Motor neuron (in vitro differentiated cells): ENCODE results near the gene CEP162. TPM values are rescaled to one million over a fixed set of nuclear protein-coding genes. Genes with fewer than 3 reads are reported as not detected.
A peak's percentile ranks its signal among the peaks of the same experiment; 100 is the strongest.
"Not testable (repeated sequence)": the region's sequence is repeated elsewhere in the genome, so short reads cannot be mapped to it uniquely, and the experiment has no call there.

Source experiments
- ATAC-seq, 8 experiments: fragments of 200-7000 bp; cut with Tn5 transposase; replicated peaks in 6 of 8; 2 replicates each; pipeline ENCODE4 v1.8.0; 2021; ENCODE audit warnings: mild to moderate bottlenecking in 8 of 8, moderate library complexity in 8 of 8
- H3K27ac ChIP-seq, 2 donors: fragments of 250-450 bp; sonication (Bioruptor Pico); 2 replicates each; pipeline ENCODE4 v1.9.0; 2021; ENCODE audit warnings: antibody characterized with exemption in 2 of 2, mild to moderate bottlenecking in 2 of 2, moderate library complexity in 1 of 2
- H3K4me1 ChIP-seq, 2 donors: fragments of 250-450 bp; sonication (Bioruptor Pico); replicated peaks in 1 of 2; 2 replicates each; pipeline ENCODE4 v1.6.1; 2021; ENCODE audit warnings: antibody characterized with exemption in 2 of 2, mild to moderate bottlenecking in 2 of 2, moderate library complexity in 1 of 2
- H3K4me3 ChIP-seq, 5 donors: fragments of 250-450 bp; sonication (Bioruptor Pico); 2 replicates each; pipeline ENCODE4 v1.9.0; 2021; ENCODE audit warnings: antibody characterized with exemption in 5 of 5, mild to moderate bottlenecking in 5 of 5, moderate library complexity in 4 of 5
- whole genome bisulfite sequencing, 10 experiments: fragments of 450-650 bp; shearing (Covaris generic); methylation state at CpG; one replicate each; pipeline ENCODE4 v1.0.0; 2022; 5-methylcytosine and 5-hydroxymethylcytosine counted together
- in situ Hi-C, 9 experiments: fragments of 400-800 bp; cut with MboI; loops; one replicate each; pipeline ENCODE4 v1.15.0; 2021; ENCODE audit warnings: low sequenced_read_pairs in 9 of 9, low pct_unique_long_range_greater_than_20kb in 2 of 9; ENCODE audit not compliant: unreplicated experiment in 9 of 9
- total RNA-seq, 8 experiments: library from RNA; unstranded; fragments of 300-600 nt; gene quantifications; 2 replicates each; pipeline versions ENCODE4 v1.2.3 to v1.2.4, GENCODE V29; 2022

Gene CEP162
- total RNA-seq, 8 experiments from 2014 or later = 3.9 to 15.9 (median 7.5) TPM

DNA sequence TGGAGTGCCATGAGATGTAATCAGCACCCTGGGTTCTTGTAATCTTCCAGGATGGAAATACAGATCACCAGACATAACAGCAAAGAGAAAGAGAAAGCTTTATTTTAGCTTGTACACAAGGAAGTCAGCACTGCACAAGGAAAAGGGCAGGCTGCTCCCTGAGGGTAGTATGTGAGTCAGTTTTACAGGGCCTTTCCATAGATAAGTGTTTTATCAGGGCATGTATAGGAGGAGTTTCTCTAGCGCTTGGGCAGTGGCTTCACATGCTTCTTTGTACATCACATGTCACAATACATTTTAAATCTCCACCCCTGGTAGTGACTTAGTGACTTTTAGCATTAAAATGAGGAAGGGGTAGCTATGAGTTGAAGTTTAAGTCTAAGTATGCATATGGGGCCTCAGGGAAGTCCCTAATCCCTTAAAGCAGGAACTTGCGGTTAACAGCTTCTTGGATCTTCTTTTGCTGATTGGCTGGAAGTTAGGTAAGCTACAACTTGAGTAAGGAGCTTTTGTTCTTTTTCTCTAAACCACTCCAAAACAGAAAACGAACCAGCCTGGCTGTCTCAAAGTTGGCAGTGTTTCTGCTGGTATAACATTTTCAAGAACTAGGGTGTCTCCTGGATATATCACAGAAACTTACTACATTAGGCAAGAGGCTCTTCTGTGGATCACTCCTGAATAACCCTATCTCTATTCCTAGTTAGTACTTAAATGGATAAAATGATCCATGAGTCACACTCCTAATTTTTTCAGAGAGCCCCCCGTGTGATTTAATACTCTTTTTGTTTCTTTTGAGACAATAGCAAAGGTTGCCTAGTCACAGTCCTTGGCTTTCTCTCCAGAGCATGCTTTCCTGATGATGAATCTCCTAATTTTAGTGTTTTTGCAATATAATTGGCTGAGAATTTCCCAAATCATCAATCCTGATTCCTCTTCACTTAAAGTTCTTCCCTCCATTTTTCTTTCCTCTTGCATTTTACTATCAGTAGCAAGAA is 133.7 kb downstream of the CEP162 start:
- WGBS, 10 experiments = 0 to 71% (median 54%) methylated on average over 1 to 4 of the region's 4 CpGs
- ATAC-seq = peak in 1 of 8 experiments; percentile 27
- Histone ChIP-seq H3K4me1 (no peaks in the 10 kb centered on the region), H3K27ac (no peak overlapping the region), H3K4me3 (no peak overlapping the region)
- in situ Hi-C loops = no loop called here

DNA sequence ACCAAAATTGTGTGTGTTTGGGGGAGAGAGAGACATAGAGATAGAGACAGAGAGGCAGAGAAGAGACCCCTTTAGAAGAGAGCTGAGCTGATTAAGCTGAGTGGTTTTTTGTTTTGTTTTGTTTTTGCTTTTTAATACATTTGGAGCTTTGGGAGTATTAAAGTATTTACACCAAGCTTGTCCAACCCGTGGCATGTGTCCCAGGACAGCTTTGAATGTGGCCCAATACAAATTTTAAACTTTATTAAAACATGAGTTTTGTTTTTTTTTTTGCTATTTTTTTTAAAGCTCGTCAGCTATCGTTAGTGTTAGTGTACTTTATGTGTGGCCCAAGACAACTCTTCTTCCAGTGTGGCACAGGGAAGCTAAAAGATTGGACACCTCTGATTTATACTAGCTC is 137.9 kb downstream of the CEP162 start:
- 0 to 100% (median 65%) methylated on average over 1 to 3 of the region's 3 CpGs for WGBS, 10 experiments
- no peak for ATAC-seq
- Histone ChIP-seq H3K4me3 (no peak overlapping the region), H3K27ac (no peak overlapping the region), H3K4me1 (no peaks in the 10 kb centered on the region)
- in situ Hi-C loops = no loop called here

DNA sequence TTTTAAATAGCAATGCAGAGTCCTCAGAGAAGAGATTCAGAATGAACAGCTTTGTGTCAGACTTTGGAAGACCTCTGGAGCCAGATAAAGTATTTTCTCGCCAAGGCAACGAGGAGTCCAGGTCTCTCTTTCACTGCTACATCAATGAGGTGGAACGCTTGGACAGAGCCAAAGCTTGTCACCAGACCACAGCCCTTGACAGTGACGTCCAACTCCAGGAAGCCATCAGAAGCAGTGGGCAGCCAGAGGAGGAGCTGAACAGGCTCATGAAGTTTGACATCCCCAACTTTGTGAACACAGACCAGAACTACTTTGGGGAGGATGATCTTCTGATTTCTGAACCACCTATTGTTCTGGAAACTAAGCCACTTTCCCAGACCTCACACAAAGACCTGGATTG is 138.4 kb downstream of the CEP162 start:
- in situ Hi-C loops = no loop called here
- H3K27ac ChIP-seq = no peak overlapping the region
- ATAC-seq = no peak
- H3K4me3 ChIP-seq = no peak overlapping the region
- no peaks in the 10 kb centered on the region for H3K4me1 ChIP-seq
- WGBS, 10 experiments = 43 to 100% (median 92%) methylated on average over 1 to 4 of the region's 4 CpGs; no CpG with 5 or more reads in 3 of the 10 experiments

DNA sequence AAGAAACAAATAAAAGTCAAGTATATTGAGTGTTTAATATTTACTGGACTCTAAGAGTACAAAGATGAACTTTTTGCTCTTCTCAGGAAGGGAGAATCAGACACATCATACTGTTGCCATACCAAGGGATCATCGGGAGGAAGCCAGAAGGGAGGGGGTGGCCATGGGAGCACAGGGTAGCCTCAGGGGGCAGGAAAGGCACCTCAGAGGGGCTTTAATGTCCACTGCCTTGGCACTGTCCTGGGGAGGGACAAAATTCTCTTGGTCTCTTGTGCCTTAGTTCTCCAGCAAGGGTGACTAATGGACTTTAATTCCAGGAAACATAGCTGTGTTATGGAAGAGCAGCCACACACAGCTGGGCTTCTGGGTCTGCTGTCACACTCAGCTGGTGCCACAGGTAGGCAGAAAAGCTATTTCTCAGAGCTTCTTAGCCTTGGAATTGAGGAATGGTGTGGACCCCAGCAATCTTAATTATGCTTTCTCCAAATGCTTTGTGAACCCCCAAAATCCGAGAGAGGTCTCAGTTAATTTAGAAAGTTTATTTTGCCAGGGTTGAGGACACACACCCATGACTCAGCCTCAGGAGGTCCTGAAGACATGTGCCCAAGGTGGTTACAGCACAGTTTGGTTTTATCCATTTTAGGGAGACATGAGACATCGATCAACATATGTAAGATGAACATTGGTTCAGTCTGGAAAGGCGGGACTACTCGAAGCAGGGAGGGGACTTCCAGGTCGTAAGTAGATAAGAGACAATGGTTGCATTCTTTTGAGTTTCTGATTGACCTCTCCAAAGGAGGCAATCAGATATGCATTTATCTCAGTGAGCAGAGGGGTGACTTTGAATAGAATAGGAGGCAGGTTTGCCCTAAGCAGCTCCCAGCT is 140.7 kb downstream of the CEP162 start:
- Histone ChIP-seq H3K27ac (no peak overlapping the region), H3K4me1 (peaks cover 7 to 8% of the 10 kb centered on the region in 2 donors), H3K4me3 (no peak overlapping the region)
- in situ Hi-C loops = no loop called here
- WGBS, 10 experiments = 28 to 72% (median 62%) methylated on average over 1 to 4 of the region's 6 CpGs; no CpG with 5 or more reads in 4 of the 10 experiments
- ATAC-seq = peak in 2 of 8 experiments; percentile 26 to 38

DNA sequence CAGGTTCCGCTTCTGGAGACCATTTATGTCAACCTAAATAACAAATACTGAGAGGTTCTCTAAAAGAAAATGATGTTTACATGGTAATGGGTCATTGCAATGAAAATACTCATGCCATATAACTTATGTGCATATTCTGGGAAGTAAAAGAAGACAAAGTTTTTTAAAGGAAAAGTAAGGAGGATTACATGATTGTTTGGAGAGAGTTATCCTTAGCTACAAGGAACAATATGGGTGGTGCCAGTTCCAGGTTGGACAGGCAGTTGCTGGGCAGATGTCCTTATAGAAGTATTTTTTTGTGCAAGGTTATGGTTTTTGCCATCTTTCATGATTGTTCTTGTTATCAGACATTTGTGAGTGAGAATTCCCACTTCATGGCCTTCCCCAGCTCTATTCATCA is 141.4 kb downstream of the CEP162 start:
- ATAC-seq = peak in 3 of 8 experiments; percentile 67 to 90 (median 81)
- Histone ChIP-seq H3K4me1 (peaks cover 7 to 8% of the 10 kb centered on the region in 2 donors), H3K27ac (no peak overlapping the region), H3K4me3 (no peak overlapping the region)
- in situ Hi-C loops = no loop called here
- 0 to 100% (median 90%) methylated on average over 1 of the region's 1 CpG; no CpG with 5 or more reads in 3 of the 10 experiments for WGBS, 10 experiments

DNA sequence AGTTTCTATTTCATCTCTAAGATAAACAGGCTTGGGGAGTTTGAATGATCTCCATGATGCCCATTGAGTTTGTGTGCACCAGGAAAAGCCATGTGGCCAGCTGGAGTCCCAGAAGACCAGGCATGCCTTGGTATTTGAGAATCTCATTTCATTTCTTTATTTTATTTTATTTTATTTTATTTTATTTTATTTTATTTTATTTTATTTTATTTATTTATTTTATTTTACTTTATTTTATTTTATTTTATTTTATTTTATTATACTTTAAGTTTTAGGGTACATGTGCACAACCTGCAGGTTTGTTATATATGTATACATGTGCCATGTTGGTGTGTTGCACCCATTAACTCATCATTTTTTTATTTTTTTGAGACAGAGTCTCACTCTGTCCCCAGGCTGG is 142.7 kb downstream of the CEP162 start:
- H3K27ac ChIP-seq, ATAC-seq, H3K4me3 ChIP-seq, H3K4me1 ChIP-seq, in situ Hi-C loops: not testable (repeated sequence)

DNA sequence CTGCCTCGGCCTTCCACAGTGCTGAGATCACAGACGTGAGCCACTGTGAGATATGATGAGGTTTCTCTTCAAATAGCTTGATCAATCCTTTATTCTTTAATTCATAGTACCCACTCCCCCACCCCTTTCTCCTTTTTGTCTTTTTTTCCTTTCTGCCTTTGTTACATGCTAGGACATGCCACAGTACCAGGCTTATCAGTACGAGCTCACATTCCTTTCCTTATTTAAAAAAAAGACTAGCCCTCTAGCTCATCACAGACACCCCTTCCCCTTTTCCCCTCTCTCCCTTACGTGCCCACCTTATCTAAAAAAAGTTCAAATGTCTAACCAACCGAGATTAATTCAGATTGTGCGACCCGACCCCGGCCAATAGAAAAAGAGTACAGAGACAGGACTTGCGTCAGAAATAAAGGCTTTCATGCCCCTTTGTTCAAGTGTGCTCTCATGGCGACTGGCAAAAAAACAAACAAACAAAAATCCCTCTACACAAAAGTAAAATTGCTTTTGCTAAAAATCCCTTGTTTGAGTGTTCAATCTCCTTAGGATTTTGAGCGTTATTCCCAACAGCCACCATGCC is 144.7 kb downstream of the CEP162 start:
- Histone ChIP-seq H3K4me3 (no peak overlapping the region), H3K4me1 (peaks cover 7 to 8% of the 10 kb centered on the region in 2 donors), H3K27ac (no peak overlapping the region)
- peak in 4 of 8 experiments; percentile 16 to 73 (median 44) for ATAC-seq
- 20 to 74% (median 56%) methylated on average over 1 to 11 of the region's 11 CpGs for WGBS, 10 experiments
- in situ Hi-C loops = no loop called here

DNA sequence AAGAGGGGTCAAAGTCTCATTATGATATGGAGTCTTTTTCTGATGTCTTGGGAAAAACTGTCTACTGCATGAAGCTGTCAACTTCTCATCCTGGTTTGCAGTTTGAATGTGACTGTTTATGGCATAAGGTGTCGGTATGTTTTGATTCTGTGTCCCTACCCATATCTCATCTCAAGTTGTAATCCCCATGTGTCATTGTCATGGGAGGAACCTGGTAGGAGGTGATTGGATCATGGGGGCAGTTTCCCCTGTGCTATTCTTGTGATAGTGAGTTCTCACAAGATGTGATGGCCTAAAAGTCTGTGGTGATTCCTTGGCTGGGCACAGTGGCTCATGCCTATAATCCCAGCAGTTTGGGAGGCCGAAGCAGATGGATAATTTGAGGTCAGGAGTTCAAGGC is 146.2 kb downstream of the CEP162 start:
- WGBS, 10 experiments = 0 to 100% (median 57%) methylated on average over 1 of the region's 2 CpGs; no CpG with 5 or more reads in 6 of the 10 experiments
- Histone ChIP-seq H3K4me3 (no peak overlapping the region), H3K27ac (no peak overlapping the region), H3K4me1 (peaks cover 7 to 8% of the 10 kb centered on the region in 2 donors)
- in situ Hi-C loops = no loop called here
- ATAC-seq = no peak

DNA sequence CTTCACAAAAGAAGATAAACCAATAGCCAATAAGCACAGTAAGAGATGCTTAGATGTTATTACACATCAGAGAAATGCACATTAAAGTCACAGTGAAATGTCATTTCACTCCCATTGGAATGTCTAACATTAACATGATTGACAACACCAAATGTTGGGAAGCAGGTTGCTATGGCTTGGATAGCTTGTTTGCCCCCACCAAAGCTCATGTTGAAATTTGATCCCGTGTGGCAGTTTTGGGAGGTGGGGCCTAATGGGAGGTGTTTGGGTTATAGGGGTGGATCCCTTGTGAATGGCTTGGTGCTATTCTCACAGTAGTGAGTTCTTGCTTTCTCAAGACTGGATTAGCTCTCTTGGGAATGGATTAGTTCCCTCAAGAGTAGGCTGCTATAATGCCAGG is 149.1 kb downstream of the CEP162 start:
- in situ Hi-C loops = no loop called here
- Histone ChIP-seq H3K27ac (no peak overlapping the region), H3K4me1 (peaks cover 19 to 26% of the 10 kb centered on the region in 2 donors), H3K4me3 (no peak overlapping the region)
- 0 to 71% (median 29%) methylated on average over 1 of the region's 1 CpG; no CpG with 5 or more reads in 4 of the 10 experiments for WGBS, 10 experiments
- peak in 3 of 8 experiments; percentile 54 to 82 (median 55) for ATAC-seq

DNA sequence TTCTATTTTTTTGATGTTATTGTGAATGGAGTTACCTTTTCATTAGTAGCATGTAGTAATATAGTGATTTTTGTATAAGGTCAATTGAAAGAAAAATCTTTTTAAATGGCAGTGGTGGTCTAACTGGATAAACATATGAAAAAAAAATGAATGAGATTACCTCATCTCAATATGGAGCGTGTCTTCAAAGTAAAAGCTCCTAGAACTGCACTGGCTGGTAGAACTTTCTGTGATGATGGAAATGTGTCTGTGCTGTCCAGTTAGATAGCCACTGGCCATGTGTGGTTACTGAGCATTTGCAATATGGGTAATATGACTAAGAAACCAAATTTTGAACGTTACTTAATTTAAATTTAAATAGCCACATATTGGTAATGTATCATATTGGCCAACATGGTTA is 149.8 kb downstream of the CEP162 start:
- no peak overlapping the region for H3K4me3 ChIP-seq
- in situ Hi-C loops = no loop called here
- peaks cover 16 to 21% of the 10 kb centered on the region in 2 donors for H3K4me1 ChIP-seq
- H3K27ac ChIP-seq = no peak overlapping the region
- no peak for ATAC-seq
- WGBS, 10 experiments = 0 to 100% (median 86%) methylated on average over 1 to 2 of the region's 2 CpGs; no CpG with 5 or more reads in 1 of the 10 experiments

DNA sequence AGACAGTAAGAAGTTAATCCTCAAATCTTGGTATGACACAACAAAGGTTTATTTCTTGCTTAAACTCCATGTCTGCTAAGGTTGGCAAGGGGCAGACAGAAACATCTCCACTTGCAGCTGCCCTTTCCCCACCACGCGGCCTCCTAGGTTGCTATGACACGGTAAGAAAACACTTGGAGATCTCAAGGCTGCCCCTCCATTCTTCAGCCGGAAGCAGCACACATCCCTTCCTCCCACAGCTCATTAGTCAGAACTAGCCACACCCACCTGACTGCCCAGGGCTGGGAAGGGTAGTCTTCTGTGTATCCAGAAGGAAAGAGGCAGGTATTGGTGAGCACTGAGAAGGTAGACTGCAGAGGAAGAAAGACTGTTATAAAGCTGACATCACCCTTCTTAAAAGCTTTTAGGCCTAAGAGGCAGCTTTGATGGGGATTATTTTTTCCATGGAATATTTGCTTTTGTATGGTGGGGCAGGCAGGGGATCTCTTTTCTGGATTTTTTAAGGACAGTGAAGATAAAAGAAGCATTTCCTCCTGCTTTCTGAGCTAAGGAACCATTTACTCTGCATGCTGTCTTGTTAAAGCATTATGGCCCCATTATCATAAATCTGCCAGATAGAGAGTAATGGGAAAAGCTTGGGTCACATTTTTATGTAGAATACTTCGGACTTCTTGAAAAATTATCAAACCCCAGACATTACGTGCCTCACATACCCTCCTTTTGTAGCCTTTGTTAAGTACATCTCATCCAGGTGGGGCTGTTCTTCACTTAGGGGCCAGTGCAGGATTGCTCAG is 152.3 kb downstream of the CEP162 start:
- WGBS, 10 experiments = 13 to 67% (median 54%) methylated on average over 1 to 6 of the region's 6 CpGs; no CpG with 5 or more reads in 1 of the 10 experiments
- Histone ChIP-seq H3K27ac (peak overlapping the region in 1 of 2 donors; percentile 68), H3K4me3 (no peak overlapping the region), H3K4me1 (peaks cover 13 to 18% of the 10 kb centered on the region in 2 donors)
- in situ Hi-C loops = no loop called here
- peak; percentile 60 to 100 (median 100) for ATAC-seq
